Stimulated activated naive B cell treated with anti-CD40 and anti-IgM and Interleukin-4, amounts not matched to agents 10 μg/mL and 1 μg/mL and 100 μg/mL, for 72 hours (primary cell): ENCODE results near the gene SGO2.
A peak's percentile ranks its signal among the peaks of the same experiment; 100 is the strongest.
"Not testable (repeated sequence)": the region's sequence is repeated elsewhere in the genome, so short reads cannot be mapped to it uniquely, and the experiment has no call there.

Experiments
- ATAC-seq, 2 donors: fragments of 150-1000 bp; cut with Tn5 transposase; replicated peaks; 2 replicates each; pipeline ENCODE4 v1.10.0; 2021; ENCODE audit warnings: moderate library complexity in 1 of 2
- DNase-seq: peaks from one replicate; pipeline ENCODE4 v3.0.0; 2021
- H3K27ac Mint-ChIP-seq: one replicate; pipeline ENCODE4 v1.8.0; 2022; ENCODE audit warnings: mild to moderate bottlenecking, mixed read lengths
- H3K27me3 Mint-ChIP-seq, 2 donors: one replicate each; pipeline ENCODE4 v1.8.0; 2022; ENCODE audit warnings: mixed read lengths in 2 of 2
- H3K36me3 Mint-ChIP-seq, 2 donors: one replicate each; pipeline ENCODE4 v1.8.0; 2022; ENCODE audit warnings: mixed read lengths in 2 of 2, mild to moderate bottlenecking in 1 of 2
- H3K4me1 Mint-ChIP-seq, 2 donors: one replicate each; pipeline ENCODE4 v1.8.0; 2022; ENCODE audit warnings: mixed read lengths in 2 of 2, mild to moderate bottlenecking in 1 of 2
- H3K4me3 Mint-ChIP-seq, 2 donors: one replicate each; pipeline ENCODE4 v1.8.0; 2022; ENCODE audit warnings: mild to moderate bottlenecking in 2 of 2, mixed read lengths in 2 of 2, moderate library complexity in 1 of 2
- H3K9me3 Mint-ChIP-seq, 2 donors: one replicate each; pipeline ENCODE4 v1.8.0; 2022; ENCODE audit warnings: mixed read lengths in 2 of 2, mild to moderate bottlenecking in 1 of 2

The SGO2 gene

GRCh38 chr2:200566596-200566995 lies 40.6 kb downstream of the SGO2 start:
- not testable (repeated sequence) for H3K9me3 Mint-ChIP-seq, H3K27me3 Mint-ChIP-seq, DNase-seq, H3K4me1 Mint-ChIP-seq, H3K4me3 Mint-ChIP-seq, H3K27ac Mint-ChIP-seq, ATAC-seq
- peaks cover 8 to 12% of the 10 kb centered on the region in 2 donors for H3K36me3 Mint-ChIP-seq

DNA sequence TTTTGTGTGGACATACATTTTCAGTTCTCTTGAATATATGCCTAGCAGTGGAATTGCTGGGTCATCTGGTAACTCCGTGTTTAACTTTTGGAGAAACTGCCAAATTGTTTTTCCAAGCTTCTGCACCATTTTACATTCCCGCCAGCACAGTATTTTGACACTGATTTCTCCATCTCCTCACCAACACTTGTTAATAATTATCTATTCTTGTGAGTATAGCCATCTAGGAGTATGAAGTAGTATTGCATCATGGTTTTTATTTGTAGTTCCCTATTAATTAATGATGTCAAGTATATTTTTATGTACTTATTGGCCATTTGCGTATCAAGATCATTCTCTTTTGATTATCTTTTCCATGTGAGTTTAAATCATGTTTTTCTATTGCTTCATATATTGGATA lies 41.9 kb downstream of the SGO2 start:
- no peak overlapping the region for H3K4me3 Mint-ChIP-seq
- no peaks in the 10 kb centered on the region for H3K4me1 Mint-ChIP-seq
- no peak for DNase-seq
- no peak overlapping the region for H3K27ac Mint-ChIP-seq
- peaks cover 6 to 12% of the 10 kb centered on the region in 2 donors for H3K36me3 Mint-ChIP-seq
- H3K9me3 Mint-ChIP-seq: no peaks in the 10 kb centered on the region
- no peak for ATAC-seq
- no peaks in the 10 kb centered on the region for H3K27me3 Mint-ChIP-seq

- DNase-seq (no peak), ATAC-seq (no peak)
- no peak overlapping the region for H3K27ac Mint-ChIP-seq
- peaks cover 0 to 2% of the 10 kb centered on the region in 2 donors for H3K9me3 Mint-ChIP-seq
- no peaks in the 10 kb centered on the region for H3K4me1 Mint-ChIP-seq
- peaks cover 6 to 9% of the 10 kb centered on the region in 2 donors for H3K36me3 Mint-ChIP-seq
- no peaks in the 10 kb centered on the region for H3K27me3 Mint-ChIP-seq
- no peak overlapping the region for H3K4me3 Mint-ChIP-seq
Observed at GRCh38 chr2:200575957-200576356, 50.0 kb downstream of the SGO2 start.

DNA sequence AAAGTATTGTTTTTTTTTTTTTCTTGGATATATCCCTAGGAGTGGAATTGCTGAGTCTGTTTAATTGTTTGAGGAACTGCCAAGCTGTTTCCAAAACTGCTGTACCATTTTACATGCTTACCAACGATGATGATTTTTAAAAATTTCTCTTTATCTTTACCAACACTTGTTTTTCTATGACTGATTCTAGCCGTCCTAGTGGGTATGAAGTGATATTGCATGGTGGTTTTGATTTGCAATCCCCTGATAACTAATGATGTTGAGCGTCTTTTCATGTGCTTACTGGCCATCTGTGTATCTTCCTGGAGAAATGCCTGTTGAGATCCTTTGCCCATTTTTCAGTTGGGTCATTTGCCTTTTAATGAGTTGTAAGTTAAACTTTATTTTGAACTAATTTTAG lies 51.0 kb downstream of the SGO2 start:
- ATAC-seq: no peak
- H3K9me3 Mint-ChIP-seq: peaks cover 0 to 2% of the 10 kb centered on the region in 2 donors
- no peak for DNase-seq
- H3K27me3 Mint-ChIP-seq: no peaks in the 10 kb centered on the region
- H3K27ac Mint-ChIP-seq: no peak overlapping the region
- no peak overlapping the region for H3K4me3 Mint-ChIP-seq
- no peaks in the 10 kb centered on the region for H3K4me1 Mint-ChIP-seq
- peaks cover 3 to 4% of the 10 kb centered on the region in 2 donors for H3K36me3 Mint-ChIP-seq

GRCh38 chr2:200578778-200579177 lies 52.8 kb downstream of the SGO2 start:
- no peaks in the 10 kb centered on the region for H3K4me1 Mint-ChIP-seq
- DNase-seq (no peak), ATAC-seq (peak; percentile 44 to 55)
- H3K27me3 Mint-ChIP-seq: peaks cover 5 to 6% of the 10 kb centered on the region in 2 donors
- H3K4me3 Mint-ChIP-seq: no peak overlapping the region
- peaks cover 0 to 2% of the 10 kb centered on the region in 2 donors for H3K9me3 Mint-ChIP-seq
- H3K36me3 Mint-ChIP-seq: peaks cover 3 to 4% of the 10 kb centered on the region in 2 donors
- H3K27ac Mint-ChIP-seq: no peak overlapping the region

DNA sequence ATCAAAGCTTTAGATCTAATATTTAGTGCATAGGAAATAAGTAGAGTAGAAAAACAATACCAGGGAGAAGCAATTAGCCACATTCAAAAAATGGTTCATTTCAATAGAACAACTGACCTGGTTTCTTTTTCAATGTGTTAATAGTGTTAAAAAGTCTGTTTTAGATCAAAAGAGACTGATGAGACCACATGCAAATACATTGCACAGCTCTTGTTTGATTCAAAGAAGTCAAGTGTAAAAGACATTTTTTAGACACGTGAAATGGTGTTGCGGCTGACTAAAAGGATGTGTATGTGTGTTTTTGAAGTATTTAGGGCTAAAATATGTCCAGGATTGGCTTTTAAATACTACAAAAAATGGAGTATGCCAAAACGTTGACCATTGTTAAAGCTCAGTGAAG lies 58.6 kb downstream of the SGO2 start:
- peaks cover 15 to 18% of the 10 kb centered on the region in 2 donors for H3K27me3 Mint-ChIP-seq
- peak overlapping the region in 1 of 2 donors; percentile 16 for H3K4me3 Mint-ChIP-seq
- H3K27ac Mint-ChIP-seq: no peak overlapping the region
- no peaks in the 10 kb centered on the region for H3K36me3 Mint-ChIP-seq
- H3K4me1 Mint-ChIP-seq: peaks cover 3 to 7% of the 10 kb centered on the region in 2 donors
- no peak for DNase-seq
- no peaks in the 10 kb centered on the region for H3K9me3 Mint-ChIP-seq
- ATAC-seq: no peak

DNA sequence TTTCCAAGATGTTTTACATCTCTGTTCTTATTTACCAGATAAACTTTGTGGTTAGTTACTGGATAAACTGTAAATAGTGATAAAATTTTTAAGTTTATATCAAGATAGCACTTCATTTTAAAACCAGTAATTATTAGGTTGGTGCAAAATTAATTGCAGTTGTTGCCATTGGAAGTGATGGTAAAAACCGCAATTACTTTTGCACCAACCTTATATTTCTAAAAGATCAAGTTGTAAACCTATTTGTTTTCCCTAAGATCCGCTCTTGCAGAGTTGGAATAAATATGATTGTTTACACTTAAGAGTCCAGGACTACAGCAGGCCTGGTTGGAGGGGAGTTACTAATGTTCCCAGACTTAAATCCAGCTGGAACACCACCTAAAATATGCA lies 59.3 kb downstream of the SGO2 start:
- peak overlapping the region; percentile 81 to 87 for H3K4me3 Mint-ChIP-seq
- no peaks in the 10 kb centered on the region for H3K36me3 Mint-ChIP-seq
- no peak overlapping the region for H3K27ac Mint-ChIP-seq
- no peaks in the 10 kb centered on the region for H3K9me3 Mint-ChIP-seq
- DNase-seq: no peak
- peaks cover 3 to 7% of the 10 kb centered on the region in 2 donors for H3K4me1 Mint-ChIP-seq
- H3K27me3 Mint-ChIP-seq: peaks cover 16 to 19% of the 10 kb centered on the region in 2 donors
- ATAC-seq: no peak

DNA sequence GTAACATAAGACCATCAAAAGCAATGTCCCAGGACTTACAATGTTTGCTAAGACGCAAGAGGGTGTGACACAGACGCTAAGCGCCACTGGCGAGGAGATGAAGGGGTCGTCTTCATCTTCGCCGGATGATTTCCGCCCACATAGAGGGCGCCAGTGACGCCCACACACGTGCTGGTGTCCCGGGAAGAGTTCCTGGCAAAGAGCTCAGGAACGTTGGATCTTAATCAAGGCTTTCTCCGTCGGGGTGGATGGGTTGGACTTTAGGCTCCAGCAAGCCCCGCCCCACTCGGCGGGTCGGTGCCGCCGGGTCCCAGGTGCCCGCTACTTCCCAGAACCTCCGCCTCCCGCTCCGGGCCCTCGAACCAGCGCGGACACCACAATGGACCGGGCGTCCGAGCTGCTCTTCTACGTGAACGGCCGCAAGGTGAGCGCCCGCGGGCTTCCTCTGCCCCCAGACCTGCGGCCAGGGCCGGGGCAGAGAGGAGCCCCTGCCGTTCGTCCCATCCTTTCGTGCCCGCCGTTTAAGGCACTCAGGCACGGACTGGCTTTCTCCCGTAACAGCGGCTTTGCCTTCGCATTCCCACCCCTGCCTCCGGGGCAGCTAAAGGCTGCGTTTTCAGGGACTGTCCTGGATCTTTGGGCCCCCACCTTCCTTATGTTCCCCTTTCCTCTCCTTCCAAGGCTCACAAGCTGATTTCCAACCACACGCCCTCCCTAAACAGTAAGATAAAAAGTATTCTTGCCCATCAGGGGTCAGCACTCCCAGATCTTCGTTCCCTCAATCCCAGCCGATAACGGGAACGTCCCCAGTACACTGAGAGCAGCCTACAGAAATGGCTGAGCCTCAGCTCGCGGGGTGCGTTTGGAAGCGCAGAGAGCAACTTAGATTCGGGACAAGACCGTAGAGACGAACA lies 60.0 kb downstream of the SGO2 start, which contains the start of gene AOX1:
Gene AOX1 (plus strand): TSS at position 285 of the 914 bp plus-strand sequence. CDS start 95 bp downstream, at position 380.
- Mint-ChIP-seq H3K4me3 (peak within 1 kb of the TSS; percentile 81 to 87), H3K27me3 (peaks cover 23 to 25% of the 10 kb centered on the region in 2 donors), H3K36me3 (no peaks in the 10 kb centered on the region), H3K4me1 (peaks cover 3 to 7% of the 10 kb centered on the region in 2 donors), H3K27ac (peak within 1 kb of the TSS; percentile 66), H3K9me3 (no peaks in the 10 kb centered on the region)
- DNase-seq (peak; percentile 4), ATAC-seq (peak; percentile 62 to 72)

GRCh38 chr2:200586644-200586975 lies 60.6 kb downstream of the SGO2 start:
- no peak for DNase-seq
- H3K27ac Mint-ChIP-seq: peak overlapping the region; percentile 32
- peak overlapping the region; percentile 81 to 87 for H3K4me3 Mint-ChIP-seq
- no peaks in the 10 kb centered on the region for H3K36me3 Mint-ChIP-seq
- no peaks in the 10 kb centered on the region for H3K9me3 Mint-ChIP-seq
- H3K27me3 Mint-ChIP-seq: peaks cover 24 to 25% of the 10 kb centered on the region in 2 donors
- ATAC-seq: no peak
- H3K4me1 Mint-ChIP-seq: peaks cover 3 to 7% of the 10 kb centered on the region in 2 donors

DNA sequence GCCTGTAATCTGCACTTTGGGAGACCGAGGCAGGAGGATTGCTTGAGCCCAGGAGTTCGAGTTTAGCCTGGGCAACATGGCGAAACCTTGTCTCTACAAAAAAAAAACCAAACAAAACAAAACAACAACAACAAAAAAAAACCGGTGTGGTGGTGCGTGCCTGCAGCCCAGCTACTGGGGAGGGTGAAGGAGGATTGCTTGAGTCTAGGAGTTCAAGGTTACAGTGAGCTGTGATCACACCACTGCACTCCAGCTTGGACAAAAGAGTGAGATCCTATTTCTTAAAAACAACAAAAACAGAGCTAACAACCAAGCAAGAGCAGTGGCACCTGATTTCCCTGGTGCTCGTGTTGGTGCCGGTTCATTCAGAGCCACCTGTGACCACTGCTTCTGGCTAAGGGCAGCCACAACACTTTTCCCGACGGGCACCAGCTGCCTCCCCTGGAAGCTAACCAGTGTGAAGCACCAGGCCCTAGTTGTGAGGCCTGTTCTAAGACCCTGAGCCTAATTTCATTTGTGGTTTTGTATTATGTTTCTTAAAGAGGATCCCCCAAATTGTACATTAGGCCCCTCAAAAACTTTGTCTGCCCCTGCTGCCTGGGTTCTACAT lies 61.1 kb downstream of the SGO2 start:
- ATAC-seq: no peak
- Mint-ChIP-seq H3K9me3 (no peaks in the 10 kb centered on the region), H3K36me3 (no peaks in the 10 kb centered on the region), H3K4me3 (no peak overlapping the region), H3K4me1 (peaks cover 3 to 7% of the 10 kb centered on the region in 2 donors), H3K27ac (no peak overlapping the region), H3K27me3 (peaks cover 25 to 29% of the 10 kb centered on the region in 2 donors)
- DNase-seq: no peak

- no peak overlapping the region for H3K27ac Mint-ChIP-seq
Observed at GRCh38 chr2:200588076-200588678, 62.2 kb downstream of the SGO2 start.

GRCh38 chr2:200590090-200590489 lies 64.1 kb downstream of the SGO2 start:
- H3K4me3 Mint-ChIP-seq: no peak overlapping the region
- no peak for ATAC-seq
- no peak overlapping the region for H3K27ac Mint-ChIP-seq
- peaks cover 14 to 20% of the 10 kb centered on the region in 2 donors for H3K27me3 Mint-ChIP-seq
- no peaks in the 10 kb centered on the region for H3K36me3 Mint-ChIP-seq
- no peaks in the 10 kb centered on the region for H3K9me3 Mint-ChIP-seq
- H3K4me1 Mint-ChIP-seq: peaks cover 3 to 7% of the 10 kb centered on the region in 2 donors
- DNase-seq: no peak

More at GRCh38 chr2:200588076-200588678, 62.2 kb downstream of the SGO2 start:
- no peaks in the 10 kb centered on the region for H3K36me3 Mint-ChIP-seq
- no peak overlapping the region for H3K4me3 Mint-ChIP-seq
- H3K9me3 Mint-ChIP-seq: no peaks in the 10 kb centered on the region
- ATAC-seq (no peak), DNase-seq (no peak)
- peaks cover 22 to 24% of the 10 kb centered on the region in 2 donors for H3K27me3 Mint-ChIP-seq
- H3K4me1 Mint-ChIP-seq: peaks cover 3 to 7% of the 10 kb centered on the region in 2 donors

GRCh38 chr2:200591308-200591707 lies 65.3 kb downstream of the SGO2 start:
- Mint-ChIP-seq H3K36me3 (no peaks in the 10 kb centered on the region), H3K4me1 (peaks cover 2% of the 10 kb centered on the region in 2 donors), H3K4me3 (no peak overlapping the region), H3K27me3 (peaks cover 12 to 17% of the 10 kb centered on the region in 2 donors), H3K27ac (no peak overlapping the region), H3K9me3 (no peaks in the 10 kb centered on the region)
- no peak for DNase-seq
- ATAC-seq: no peak

GRCh38 chr2:200592406-200593075 lies 66.5 kb downstream of the SGO2 start:
- Mint-ChIP-seq H3K4me3 (no peak overlapping the region), H3K4me1 (no peaks in the 10 kb centered on the region), H3K27me3 (peaks cover 10 to 14% of the 10 kb centered on the region in 2 donors), H3K9me3 (no peaks in the 10 kb centered on the region), H3K36me3 (no peaks in the 10 kb centered on the region), H3K27ac (no peak overlapping the region)
- no peak for DNase-seq
- ATAC-seq: no peak
